K562 (cell line): ENCODE data around the gene TIMP1. TPM values are rescaled to one million over a fixed set of nuclear protein-coding genes. Genes with fewer than 3 reads are reported as not detected.

ENCODE experiments used
- BRD9 ChIP-seq: fragments of 450-650 bp; IDR thresholded peaks from 2 replicates; pipeline ENCODE4 v1.6.1; 2018; ENCODE audit warnings: low read depth; ENCODE audit not compliant: partially characterized antibody
- CBX5 ChIP-seq: IDR thresholded peaks from 2 replicates; pipeline ENCODE4 v1.6.1; 2014; ENCODE audit warnings: low read depth, borderline replicate concordance
- ELK3 ChIP-seq: fragments of 450-650 bp; formaldehyde crosslinking; IDR thresholded peaks from 2 replicates; pipeline ENCODE4 v1.4.0; 2020; ENCODE audit warnings: mild to moderate bottlenecking
- HMG20A ChIP-seq: fragments of 450-650 bp; formaldehyde crosslinking; conservative IDR thresholded peaks from 2 replicates; pipeline ENCODE4 v1.4.0; 2020; ENCODE audit warnings: mild to moderate bottlenecking, mixed read lengths
- HNRNPK ChIP-seq: fragments of 200-400 bp; formaldehyde crosslinking; IDR thresholded peaks from one replicate; pipeline ENCODE4 v1.6.1; 2018; ENCODE audit warnings: mild to moderate bottlenecking, low read depth, low read length; ENCODE audit not compliant: poor library complexity, severe bottlenecking
- JUND ChIP-seq, 2 experiments: IDR thresholded peaks; 2 replicates in 1 of 2; 3 replicates in 1 of 2; pipeline ENCODE4 v1.6.1; 2011; ENCODE audit warnings: borderline replicate concordance in 2 of 2, low read depth in 2 of 2, low read length in 2 of 2, improper control_type of control experiment in 1 of 2, missing biosample characterization in 1 of 2, missing genetic modification characterization in 1 of 2, missing genetic modification reagents in 1 of 2
- LARP7 ChIP-seq: fragments of 450-650 bp; IDR thresholded peaks from 2 replicates; pipeline ENCODE4 v1.6.1; 2016
- MEIS2 ChIP-seq: fragments of 450-650 bp; IDR thresholded peaks from 2 replicates; pipeline ENCODE4 v1.6.1; 2014; ENCODE audit warnings: mild to moderate bottlenecking; ENCODE audit not compliant: partially characterized antibody
- NR3C1 ChIP-seq: sonication (generic); formaldehyde crosslinking; IDR thresholded peaks from 2 replicates; pipeline ENCODE4 v1.8.1; 2022; ENCODE audit warnings: missing genetic modification reagents
- PHF8 ChIP-seq: fragments of 200-600 bp; sonication (generic); IDR thresholded peaks from 2 replicates; pipeline ENCODE4 v1.6.1; 2012; ENCODE audit warnings: mixed run types, mild to moderate bottlenecking, inconsistent platforms, low read length, moderate library complexity, borderline replicate concordance
- POLR2A ChIP-seq: fragments of 450-650 bp; conservative IDR thresholded peaks from 2 replicates; pipeline ENCODE4 v1.6.1; 2016
- TAF1 ChIP-seq: IDR thresholded peaks from 2 replicates; pipeline ENCODE4 v1.6.1; 2011; ENCODE audit warnings: mild to moderate bottlenecking, low read length, moderate library complexity; ENCODE audit not compliant: insufficient read depth, control insufficient read depth, severe bottlenecking; ENCODE audit errors: extremely low read depth
- TAL1 ChIP-seq: fragments of 450-650 bp; IDR thresholded peaks from 2 replicates; pipeline ENCODE4 v1.6.1; 2016; ENCODE audit warnings: mild to moderate bottlenecking
- ZBTB12 ChIP-seq: fragments of 250-450 bp; sonication (Bioruptor Pico); IDR thresholded peaks from 2 replicates; pipeline ENCODE4 v1.4.0; 2020
- ZBTB9 ChIP-seq: fragments of 450-650 bp; formaldehyde crosslinking; IDR thresholded peaks from 2 replicates; pipeline ENCODE4 v1.4.0; 2020; ENCODE audit warnings: mild to moderate bottlenecking, moderate library complexity
- ZC3H4 ChIP-seq: sonication (generic); formaldehyde crosslinking; IDR thresholded peaks from 2 replicates; pipeline ENCODE4 v1.9.0; 2021; ENCODE audit warnings: missing genetic modification reagents, borderline replicate concordance
- ZNF263 ChIP-seq: sonication (generic); formaldehyde crosslinking; IDR thresholded peaks from 2 replicates; pipeline ENCODE4 v1.8.0; 2022; ENCODE audit warnings: mild to moderate bottlenecking, missing genetic modification reagents, borderline replicate concordance
- ZNF280A ChIP-seq: fragments of 450-650 bp; IDR thresholded peaks from 2 replicates; pipeline ENCODE4 v1.6.1; 2018; ENCODE audit warnings: mild to moderate bottlenecking, low read depth; ENCODE audit not compliant: partially characterized antibody
- ZNF584 ChIP-seq: fragments of 200-800 bp; sonication (Bioruptor generic); IDR thresholded peaks from 2 replicates; pipeline ENCODE4 v1.6.1; 2016; ENCODE audit warnings: low read depth, mild to moderate bottlenecking, missing genetic modification characterization, missing compliant biosample characterization
- ZNF707 ChIP-seq: fragments of 250-450 bp; sonication (Bioruptor Pico); conservative IDR thresholded peaks from 2 replicates; pipeline ENCODE4 v1.8.0; 2022; ENCODE audit warnings: inconsistent platforms, mild to moderate bottlenecking, moderate library complexity
- ZNF740 ChIP-seq, 3 experiments: fragments of 200-800 bp in 1 of 3; sonication (Bioruptor generic) in 1 of 3; sonication (generic) in 1 of 3; formaldehyde crosslinking in 1 of 3; IDR thresholded peaks; 2 replicates each; pipeline versions ENCODE4 v1.6.1 to v1.8.0; 2016 to 2022; ENCODE audit warnings: mild to moderate bottlenecking in 2 of 3, missing compliant biosample characterization in 2 of 3, missing genetic modification characterization in 2 of 3, missing genetic modification reagents in 1 of 3
- ZNF766 ChIP-seq: fragments of 200-800 bp; sonication (Bioruptor generic); conservative IDR thresholded peaks from 2 replicates; pipeline ENCODE4 v1.6.1; 2016; ENCODE audit warnings: missing genetic modification characterization, missing compliant biosample characterization
- polyA plus RNA-seq, 8 experiments: library from polyadenylated mRNA; depleted of rRNA in 4 of 8; stranded (reverse) in 5 of 8; unstranded in 3 of 8; fragments of >200 nt; fragmentation: Nextera tagmentation in 2 of 8; fragmentation: Illumina TruSeq in 1 of 8; extraction: Ambion mirVana in 2 of 8; extraction: Trizol in 1 of 8; gene quantifications; 2 replicates each; pipeline versions ENCODE4 v1.2.1 to v1.2.3, GENCODE V29; 2011 to 2014; ENCODE audit warnings: inconsistent platforms in 1 of 8, missing spikeins in 1 of 8
- total RNA-seq, 7 experiments: library from RNA; depleted of rRNA in 6 of 7; stranded (reverse); fragments of >200 nt in 6 of 7; fragmentation: Illumina TruSeq in 2 of 7; extraction: Trizol in 2 of 7; gene quantifications; 2 replicates each; pipeline versions ENCODE4 v1.2.1 to v1.2.3, GENCODE V29; 2011 to 2021; ENCODE audit warnings: low replicate concordance in 1 of 7

Gene TIMP1
- total and polyA plus RNA-seq, 9 of the 15 experiments (the other 6 are each of a cell fraction or from before 2014, with no cell fraction given): 115 to 699 (median 273) TPM

- TF ChIP-seq JUND (IDR thresholded peaks at IDR 0.05; ENCODE audit: borderline replicate concordance, low read depth, low read length) (no peak), JUND (tag; IDR thresholded peaks at IDR 0.05; ENCODE audit: borderline replicate concordance, low read depth, low read length) (no peak), HNRNPK (no peak), MEIS2 (no peak), POLR2A (peak; percentile 60; the same call in 1 of the 2 replicates), ZBTB9 (CRISPR knock-in tag) (no peak), LARP7 (no peak), ZNF740 (CRISPR knock-in tag; IDR thresholded peaks at IDR 0.05) (peak; percentile 75), ZNF740 (tag; IDR thresholded peaks at IDR 0.05) (peak in 1 of 2 experiments; percentile 58; a peak in 2 of 4 replicates), BRD9 (peak; percentile 43), PHF8 (no peak), ZNF766 (CRISPR knock-in tag) (no peak), ZNF584 (CRISPR knock-in tag) (no peak), CBX5 (no peak), ZNF280A (no peak), NR3C1 (CRISPR knock-in tag) (no peak), ZBTB12 (CRISPR knock-in tag) (no peak), ELK3 (CRISPR knock-in tag) (no peak), TAF1 (no peak), ZNF707 (CRISPR knock-in tag) (no peak), ZC3H4 (CRISPR knock-in tag) (0 out of 2 replicates have a peak, but pooled peaks have one; percentile 78), ZNF263 (CRISPR knock-in tag) (no peak), HMG20A (CRISPR knock-in tag) (no peak), TAL1 (0 out of 2 replicates have a peak, but pooled peaks have one; percentile 2)
These were observed 20.5 kb upstream of the TIMP1 start (continued) for GRCh38 chrX:47561659-47562151.
